ENCODE data around the gene NMT2. TPM values are rescaled to one million over a fixed set of nuclear protein-coding genes. Genes with fewer than 3 reads are reported as not detected.

NMT2 gene
- total RNA-seq = 49.3 and 50.2 TPM in 2 replicates

GRCh38 chr10:15168291-15168785 lies at the start of gene NMT2:
TSS of gene NMT2 (minus strand) at chr10:15168693. CDS start at chr10:15168612, 81 bp downstream.

GRCh38 chr10:15097011-15097812 lies 71.3 kb downstream of the NMT2 start, which contains the start of gene RPP38:
TSS of gene RPP38 (plus strand) at chr10:15097355. CDS start at chr10:15103315, 5,960 bp downstream.

GRCh38 chr10:15088428-15089261 lies 79.8 kb downstream of the NMT2 start, which contains the start of gene ACBD7:
TSS of gene ACBD7 (minus strand) at chr10:15088776. CDS start at chr10:15088728, 48 bp downstream.

Other genes starting within 250 kb of the NMT2 start
- gene DCLRE1C, start 214.6 kb downstream of the NMT2 start, total RNA-seq = 5.5 and 5.8 TPM in 2 replicates
- not detected in 2 replicates for gene MEIG1, start 209.3 kb downstream of the NMT2 start, total RNA-seq
- gene OLAH, start 124.8 kb downstream of the NMT2 start, total RNA-seq = not detected in 2 replicates
- 3.7 and 4.3 TPM in 2 replicates for gene ACBD7, start 79.9 kb downstream of the NMT2 start, total RNA-seq
- gene RPP38, start 71.3 kb downstream of the NMT2 start, total RNA-seq = 8.1 and 14.0 TPM in 2 replicates
- 16.7 and 18.1 TPM in 2 replicates for gene FAM171A1, start 202.6 kb upstream of the NMT2 start, total RNA-seq

Measured in myometrial cell (primary cell).